ENCODE results near the gene SLC25A45.
A peak's percentile ranks its signal among the peaks of the same experiment; 100 is the strongest.

SLC25A45 gene, protein sequence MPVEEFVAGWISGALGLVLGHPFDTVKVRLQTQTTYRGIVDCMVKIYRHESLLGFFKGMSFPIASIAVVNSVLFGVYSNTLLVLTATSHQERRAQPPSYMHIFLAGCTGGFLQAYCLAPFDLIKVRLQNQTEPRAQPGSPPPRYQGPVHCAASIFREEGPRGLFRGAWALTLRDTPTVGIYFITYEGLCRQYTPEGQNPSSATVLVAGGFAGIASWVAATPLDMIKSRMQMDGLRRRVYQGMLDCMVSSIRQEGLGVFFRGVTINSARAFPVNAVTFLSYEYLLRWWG

DNA sequence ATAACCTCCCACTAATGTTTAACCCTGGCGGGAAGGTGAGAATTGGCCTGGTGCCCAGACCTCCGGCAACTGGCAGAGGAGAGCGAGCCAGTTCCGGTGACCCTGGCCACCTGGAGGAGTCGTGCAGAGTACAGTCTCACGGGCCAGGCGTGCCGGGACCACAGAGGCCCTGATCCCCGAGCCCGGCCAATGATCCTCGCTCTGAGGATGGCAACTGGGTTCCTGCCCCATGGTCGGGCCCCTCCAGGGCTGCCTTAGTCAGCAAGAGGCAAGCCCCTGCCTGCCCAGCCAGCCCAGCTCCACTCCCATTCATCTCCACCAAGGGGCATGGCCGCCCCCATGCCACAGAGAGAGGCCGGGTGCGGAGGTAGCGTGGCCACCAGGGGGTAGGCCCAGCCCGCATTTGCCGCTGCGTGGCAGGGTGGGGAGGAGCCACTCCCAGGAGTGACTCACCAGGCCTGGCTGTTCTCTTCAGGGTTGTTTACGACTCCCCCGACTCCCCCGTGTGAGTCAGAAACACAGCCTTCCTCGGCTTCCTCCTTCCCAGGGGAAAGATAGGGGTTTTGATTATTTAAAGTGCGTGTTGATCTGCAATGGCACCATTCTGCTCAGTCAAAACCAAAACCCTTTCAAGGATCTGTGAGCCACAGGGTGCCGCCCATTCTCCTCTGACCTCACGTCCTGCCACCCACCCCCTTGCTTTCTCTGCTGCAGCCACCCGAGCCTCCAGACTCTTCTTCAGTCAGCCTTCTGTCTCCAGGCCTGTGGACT is at the start of gene SLC25A45:
TSS of gene SLC25A45 (minus strand) at position 614 of the 771 bp plus-strand sequence. CDS start 695 bp downstream, outside the sequence.
- DNase-seq (ENCODE audit: low spot score) = peak; percentile 88

DNA sequence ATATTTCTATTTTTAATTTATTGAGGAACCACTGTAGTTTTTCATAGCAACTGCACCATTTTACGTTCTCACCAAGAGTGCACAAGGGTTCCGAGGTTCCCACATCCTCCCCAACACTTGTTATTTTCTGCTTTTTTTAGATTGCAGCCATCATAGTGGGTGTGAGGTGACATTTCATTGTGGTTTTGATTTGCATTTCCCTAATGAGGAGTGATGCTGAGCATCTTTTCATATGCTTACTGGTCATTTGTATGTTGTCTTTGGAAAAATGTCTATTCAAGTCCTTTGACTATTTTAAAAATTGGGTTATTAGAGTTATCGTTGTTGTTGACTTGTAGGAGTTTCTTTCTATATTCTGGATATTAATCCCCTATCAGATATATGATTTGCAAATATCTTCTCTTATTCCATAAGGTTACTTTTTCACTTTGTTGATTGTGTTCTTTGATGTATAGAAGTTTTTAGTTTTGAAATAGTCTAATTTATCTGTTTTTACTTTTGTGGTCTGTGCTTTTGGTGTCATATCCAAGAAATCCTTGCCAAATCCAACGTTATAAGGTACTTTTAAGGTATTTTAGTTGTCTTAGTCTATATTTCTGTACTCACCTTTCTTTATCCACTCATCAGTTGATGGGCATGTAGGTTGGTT is 49.1 kb upstream of the SLC25A45 start:
- DNase-seq (ENCODE audit: low spot score) = no peak

DNA sequence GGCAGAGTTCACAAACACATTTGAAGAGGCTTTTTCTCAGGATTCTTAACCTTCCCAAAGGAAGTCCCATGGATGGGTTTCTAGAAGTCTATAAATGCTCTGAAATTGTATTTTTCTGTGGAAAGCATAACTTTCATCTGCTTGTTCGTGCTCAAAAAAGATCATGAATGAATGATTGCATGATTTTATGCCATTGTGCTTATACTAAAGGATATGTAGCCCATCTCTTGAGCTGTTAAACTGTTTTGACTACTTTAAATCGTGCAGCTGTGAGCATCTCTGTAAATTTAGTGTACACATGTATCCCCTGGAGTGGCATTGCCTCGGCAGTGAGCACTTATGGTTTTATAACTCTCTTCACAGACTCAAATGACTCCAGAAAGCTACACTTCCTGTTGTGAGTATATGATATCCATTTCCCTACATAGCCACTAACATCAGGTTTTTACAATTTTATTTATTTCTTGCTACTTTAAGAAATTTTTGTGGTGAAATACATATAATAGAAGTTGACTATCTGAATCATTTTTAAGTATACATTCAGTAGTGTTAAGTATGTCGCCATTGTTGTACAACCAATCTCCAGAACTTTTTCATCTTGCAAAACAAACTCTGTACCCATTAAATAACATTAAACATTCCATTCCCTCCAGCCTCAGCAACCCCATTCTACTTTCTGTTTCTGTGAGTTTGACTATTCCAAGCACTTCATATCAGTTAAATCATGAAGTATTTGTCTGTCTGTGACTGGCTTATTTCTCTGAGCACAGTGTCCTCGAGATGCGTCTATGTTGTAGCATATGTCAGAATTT is 48.2 kb upstream of the SLC25A45 start:
- no peak for DNase-seq (ENCODE audit: low spot score)

DNA sequence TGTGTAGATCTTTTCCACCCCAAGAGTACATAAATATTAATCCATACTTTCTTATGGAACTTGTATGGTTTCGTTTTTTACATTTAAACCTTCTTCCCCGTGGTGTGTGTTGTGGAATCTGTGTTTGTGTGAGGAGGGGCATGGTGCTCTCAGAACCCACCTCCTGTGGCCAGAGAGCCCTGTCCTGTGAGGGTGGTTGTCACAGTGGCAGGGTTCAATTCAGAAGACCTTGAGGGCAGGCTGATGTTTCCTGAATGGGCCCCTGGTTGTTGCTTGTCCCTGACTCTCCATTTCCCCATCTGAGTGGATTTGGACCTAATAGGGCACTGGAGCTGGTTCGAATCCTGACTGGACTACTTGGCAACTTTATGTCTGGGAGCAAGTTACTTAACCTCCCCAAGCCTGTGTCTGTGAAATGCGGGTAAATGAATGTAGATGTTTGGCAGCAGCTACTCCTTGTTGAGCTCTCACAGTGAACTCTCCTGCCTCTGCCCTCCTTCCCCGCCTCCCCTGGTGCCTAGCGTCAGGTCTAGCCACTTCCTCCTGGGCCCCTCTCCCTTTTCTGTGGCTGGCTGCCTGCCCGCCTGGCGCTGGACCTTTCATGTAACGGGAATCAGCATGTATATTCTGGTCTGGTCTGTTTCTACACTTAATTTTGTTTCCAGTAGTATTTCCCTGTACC is 47.4 kb upstream of the SLC25A45 start:
- DNase-seq (ENCODE audit: low spot score) = no peak

DNA sequence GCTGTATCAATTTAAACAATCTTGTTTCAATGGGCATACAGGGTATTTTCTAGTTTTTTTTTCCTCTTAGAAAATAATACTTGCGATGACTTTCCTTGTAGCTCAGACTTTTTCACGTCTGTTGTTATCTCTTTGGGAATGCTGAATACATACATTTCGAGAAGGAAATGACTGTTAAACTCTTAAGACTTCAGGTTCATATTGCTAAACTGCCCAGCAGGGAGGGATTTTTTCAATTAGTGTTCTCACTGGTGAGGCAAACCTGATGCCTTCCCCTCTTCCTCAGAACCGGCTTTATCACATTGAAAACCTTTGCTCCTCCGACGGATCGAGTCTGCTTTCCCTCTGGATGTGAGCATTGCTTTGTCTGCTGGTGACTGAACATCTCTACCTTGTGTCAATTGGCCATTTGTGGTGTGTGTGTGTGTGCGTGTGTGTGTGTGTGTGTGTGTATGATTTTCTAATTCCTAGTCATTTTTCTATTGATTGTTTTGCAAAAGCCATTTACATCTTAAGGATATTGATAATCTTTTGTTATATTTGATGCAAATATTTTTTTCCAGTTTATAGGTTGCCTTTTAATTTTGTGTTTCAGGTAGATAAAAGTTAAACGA is 46.7 kb upstream of the SLC25A45 start:
- DNase-seq (ENCODE audit: low spot score) = peak; percentile 66

DNA sequence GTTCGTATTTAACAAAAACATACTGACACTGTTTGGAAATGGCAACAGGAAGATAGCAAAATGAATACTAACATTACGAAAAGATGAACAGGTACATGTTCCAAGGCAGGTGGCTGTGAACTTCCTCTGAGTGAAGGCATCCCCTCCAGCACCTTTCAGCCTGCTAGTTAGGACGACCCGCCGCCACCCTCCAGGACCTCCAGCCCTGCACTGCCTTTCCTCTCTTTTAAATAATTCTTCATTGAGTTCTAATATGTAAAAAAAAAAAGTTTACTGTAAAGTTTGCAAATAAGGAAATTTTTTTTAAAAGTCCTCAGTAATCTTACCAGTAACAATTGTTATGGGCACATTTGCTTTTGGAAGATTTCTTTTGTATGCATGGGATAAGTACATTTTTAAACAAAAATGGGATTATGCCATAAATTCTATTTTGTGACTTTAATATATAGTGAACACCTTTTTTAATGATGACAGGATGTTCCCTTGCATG is 46.2 kb upstream of the SLC25A45 start:
- no peak for DNase-seq (ENCODE audit: low spot score)

DNA sequence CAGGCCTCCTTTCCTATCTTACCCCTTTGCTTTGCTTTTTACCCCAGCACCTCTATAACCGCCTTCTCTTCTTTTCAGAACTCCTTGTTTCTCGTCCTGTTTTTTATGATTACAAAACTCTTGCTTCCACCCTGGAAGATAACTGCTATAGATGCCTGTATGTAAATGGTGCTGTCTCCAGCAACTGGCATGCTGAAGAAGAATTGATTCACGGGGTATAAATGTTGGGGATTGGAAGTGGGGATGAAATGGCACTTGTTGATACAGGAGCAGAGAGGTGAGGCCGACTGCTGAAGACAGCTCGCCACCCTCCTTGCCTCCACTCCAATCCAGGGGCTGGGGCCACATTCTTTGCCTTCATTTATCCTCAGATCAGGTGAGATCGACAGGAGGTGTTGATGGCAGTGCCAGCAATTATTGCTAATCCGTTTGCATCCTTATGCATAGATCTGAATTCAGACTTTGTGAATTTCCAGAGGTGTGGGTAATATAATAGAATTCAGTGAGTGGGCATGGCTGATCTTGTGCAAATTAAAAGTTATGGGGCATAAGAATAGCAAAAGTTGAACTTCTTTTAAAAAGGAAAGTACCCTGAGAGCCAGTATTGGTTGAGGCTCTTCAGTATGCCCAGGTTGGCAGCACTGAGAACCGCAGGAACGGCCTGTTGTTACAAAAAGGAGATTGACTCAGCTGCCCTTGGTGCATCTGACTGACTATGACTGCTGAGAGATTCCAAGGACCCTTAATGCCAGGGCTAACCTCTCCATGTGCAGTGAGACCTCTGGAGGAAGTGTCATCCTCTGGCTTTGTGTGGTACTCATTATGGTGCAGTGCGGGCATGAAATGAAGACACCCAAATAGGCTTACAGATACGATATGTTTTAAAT is 45.5 kb upstream of the SLC25A45 start:
- DNase-seq (ENCODE audit: low spot score) = peak; percentile 66

DNA sequence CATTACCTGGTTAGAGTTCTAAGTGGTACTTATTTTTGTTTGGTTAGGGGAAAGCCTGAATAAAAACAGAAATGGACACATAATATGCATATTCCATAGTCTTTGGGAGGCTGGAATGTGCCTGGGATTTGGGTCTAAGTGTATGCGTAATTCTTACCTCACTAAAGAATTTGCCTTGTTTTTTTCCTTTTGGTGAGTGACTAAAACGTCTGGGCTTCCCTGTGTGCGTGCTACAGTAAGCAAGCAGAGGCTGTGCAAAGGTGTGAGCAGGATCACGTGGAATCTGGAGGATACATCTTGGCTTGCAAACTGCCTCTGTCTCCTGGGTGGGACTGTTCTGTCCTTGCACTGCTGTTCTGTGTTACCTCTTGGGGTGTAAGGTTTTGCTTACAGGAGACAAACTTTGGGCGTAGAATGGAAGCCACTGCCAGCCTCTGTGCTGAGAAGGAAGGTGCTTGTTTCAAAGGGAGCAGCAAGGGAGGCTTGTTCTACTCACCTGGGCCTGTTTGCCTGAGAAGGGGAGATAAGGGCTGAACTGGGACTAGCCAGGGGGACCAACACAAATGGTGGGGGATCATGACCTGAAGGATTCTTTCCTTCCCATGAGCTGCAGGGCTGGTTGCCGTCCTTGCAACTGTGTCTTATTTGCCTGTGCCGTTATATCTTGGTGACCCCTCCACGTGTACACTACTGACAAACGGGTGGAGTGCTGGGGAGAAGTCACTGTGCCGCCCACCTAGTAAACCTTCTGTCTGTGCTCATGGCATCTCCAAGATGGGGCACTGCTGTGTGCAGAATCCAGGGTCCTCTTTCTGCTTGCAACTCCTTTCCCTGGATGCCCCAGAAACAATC is 44.6 kb upstream of the SLC25A45 start:
- DNase-seq (ENCODE audit: low spot score) = peak; percentile 74

DNA sequence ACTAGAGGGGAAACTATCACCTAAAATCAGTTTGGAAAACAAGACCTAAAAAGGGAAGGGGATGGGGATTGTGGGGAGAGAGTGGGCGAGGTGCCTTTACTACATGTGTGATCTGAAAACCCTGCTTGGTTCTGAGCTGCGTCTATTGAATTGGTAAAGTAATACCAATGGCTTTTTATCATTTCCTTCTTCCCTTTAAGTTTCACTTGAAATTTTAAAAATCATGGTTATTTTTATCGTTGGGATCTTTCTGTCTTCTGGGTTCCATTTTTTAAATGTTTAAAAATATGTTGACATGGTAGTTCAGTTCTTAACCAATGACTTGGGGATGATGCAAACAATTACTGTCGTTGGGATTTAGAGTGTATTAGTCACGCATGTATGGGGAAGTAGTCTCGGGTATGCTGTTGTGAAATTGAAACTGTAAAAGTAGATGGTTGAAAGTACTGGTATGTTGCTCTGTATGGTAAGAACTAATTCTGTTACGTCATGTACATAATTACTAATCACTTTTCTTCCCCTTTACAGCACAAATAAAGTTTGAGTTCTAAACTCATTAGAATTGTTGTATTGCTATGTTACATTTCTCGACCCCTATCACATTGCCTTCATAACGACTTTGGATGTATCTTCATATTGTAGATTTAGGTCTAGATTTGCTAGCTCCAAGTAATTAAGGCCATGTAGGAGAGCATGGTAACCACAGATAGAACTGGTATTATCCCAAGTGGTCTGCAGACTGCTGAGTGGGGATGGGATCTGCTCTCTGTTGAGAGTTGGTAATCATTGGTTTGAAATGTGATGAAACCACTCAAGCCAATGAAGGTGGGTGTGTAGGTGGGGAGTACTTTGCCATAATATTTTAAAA is 43.8 kb upstream of the SLC25A45 start:
- DNase-seq (ENCODE audit: low spot score) = peak; percentile 73

DNA sequence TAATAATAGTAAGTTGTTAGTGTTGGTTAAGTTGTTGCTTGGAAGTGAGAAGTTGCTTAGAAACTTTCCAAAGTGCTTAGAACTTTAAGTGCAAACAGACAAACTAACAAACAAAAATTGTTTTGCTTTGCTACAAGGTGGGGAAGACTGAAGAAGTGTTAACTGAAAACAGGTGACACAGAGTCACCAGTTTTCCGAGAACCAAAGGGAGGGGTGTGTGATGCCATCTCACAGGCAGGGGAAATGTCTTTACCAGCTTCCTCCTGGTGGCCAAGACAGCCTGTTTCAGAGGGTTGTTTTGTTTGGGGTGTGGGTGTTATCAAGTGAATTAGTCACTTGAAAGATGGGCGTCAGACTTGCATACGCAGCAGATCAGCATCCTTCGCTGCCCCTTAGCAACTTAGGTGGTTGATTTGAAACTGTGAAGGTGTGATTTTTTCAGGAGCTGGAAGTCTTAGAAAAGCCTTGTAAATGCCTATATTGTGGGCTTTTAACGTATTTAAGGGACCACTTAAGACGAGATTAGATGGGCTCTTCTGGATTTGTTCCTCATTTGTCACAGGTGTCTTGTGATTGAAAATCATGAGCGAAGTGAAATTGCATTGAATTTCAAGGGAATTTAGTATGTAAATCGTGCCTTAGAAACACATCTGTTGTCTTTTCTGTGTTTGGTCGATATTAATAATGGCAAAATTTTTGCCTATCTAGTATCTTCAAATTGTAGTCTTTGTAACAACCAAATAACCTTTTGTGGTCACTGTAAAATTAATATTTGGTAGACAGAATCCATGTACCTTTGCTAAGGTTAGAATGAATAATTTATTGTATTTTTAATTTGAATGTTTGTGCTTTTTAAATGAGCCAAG is 42.9 kb upstream of the SLC25A45 start:
- DNase-seq (ENCODE audit: low spot score) = peak; percentile 63

DNA sequence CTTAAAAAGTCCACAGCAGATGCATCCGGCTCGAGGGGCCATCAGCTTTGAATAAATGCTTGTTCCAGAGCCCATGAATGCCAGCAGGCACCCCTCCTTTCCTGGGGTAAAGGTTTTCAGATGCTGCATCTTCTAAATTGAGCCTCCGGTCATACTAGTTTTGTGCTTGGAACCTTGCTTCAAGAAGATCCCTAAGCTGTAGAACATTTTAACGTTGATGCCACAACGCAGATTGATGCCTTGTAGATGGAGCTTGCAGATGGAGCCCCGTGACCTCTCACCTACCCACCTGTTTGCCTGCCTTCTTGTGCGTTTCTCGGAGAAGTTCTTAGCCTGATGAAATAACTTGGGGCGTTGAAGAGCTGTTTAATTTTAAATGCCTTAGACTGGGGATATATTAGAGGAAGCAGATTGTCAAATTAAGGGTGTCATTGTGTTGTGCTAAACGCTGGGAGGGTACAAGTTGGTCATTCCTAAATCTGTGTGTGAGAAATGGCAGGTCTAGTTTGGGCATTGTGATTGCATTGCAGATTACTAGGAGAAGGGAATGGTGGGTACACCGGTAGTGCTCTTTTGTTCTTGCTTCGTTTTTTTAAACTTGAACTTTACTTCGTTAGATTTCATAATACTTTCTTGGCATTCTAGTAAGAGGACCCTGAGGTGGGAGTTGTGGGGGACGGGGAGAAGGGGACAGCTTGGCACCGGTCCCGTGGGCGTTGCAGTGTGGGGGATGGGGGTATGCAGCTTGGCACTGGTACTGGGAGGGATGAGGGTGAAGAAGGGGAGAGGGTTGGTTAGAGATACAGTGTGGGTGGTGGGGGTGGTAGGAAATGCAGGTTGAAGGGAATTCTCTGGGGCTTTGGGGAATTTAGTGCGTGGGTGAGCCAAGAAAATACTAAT is 42.0 kb upstream of the SLC25A45 start:
- DNase-seq (ENCODE audit: low spot score) = peak; percentile 60

DNA sequence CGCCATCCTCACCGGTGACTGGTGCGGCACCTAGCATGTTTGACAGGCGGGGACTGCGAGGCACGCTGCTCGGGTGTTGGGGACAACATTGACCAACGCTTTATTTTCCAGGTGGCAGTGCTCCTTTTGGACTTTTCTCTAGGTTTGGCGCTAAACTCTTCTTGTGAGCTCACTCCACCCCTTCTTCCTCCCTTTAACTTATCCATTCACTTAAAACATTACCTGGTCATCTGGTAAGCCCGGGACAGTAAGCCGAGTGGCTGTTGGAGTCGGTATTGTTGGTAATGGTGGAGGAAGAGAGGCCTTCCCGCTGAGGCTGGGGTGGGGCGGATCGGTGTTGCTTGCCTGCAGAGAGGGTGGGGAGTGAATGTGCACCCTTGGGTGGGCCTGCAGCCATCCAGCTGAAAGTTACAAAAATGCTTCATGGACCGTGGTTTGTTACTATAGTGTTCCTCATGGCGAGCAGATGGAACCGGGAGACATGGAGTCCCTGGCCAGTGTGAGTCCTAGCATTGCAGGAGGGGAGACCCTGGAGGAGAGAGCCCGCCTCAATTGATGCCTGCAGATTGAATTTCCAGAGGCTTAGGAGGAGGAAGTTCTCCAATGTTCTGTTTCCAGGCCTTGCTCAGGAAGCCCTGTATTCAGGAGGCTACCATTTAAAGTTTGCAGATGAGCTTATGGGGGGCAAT is 41.2 kb upstream of the SLC25A45 start:
- no peak for DNase-seq (ENCODE audit: low spot score)

DNA sequence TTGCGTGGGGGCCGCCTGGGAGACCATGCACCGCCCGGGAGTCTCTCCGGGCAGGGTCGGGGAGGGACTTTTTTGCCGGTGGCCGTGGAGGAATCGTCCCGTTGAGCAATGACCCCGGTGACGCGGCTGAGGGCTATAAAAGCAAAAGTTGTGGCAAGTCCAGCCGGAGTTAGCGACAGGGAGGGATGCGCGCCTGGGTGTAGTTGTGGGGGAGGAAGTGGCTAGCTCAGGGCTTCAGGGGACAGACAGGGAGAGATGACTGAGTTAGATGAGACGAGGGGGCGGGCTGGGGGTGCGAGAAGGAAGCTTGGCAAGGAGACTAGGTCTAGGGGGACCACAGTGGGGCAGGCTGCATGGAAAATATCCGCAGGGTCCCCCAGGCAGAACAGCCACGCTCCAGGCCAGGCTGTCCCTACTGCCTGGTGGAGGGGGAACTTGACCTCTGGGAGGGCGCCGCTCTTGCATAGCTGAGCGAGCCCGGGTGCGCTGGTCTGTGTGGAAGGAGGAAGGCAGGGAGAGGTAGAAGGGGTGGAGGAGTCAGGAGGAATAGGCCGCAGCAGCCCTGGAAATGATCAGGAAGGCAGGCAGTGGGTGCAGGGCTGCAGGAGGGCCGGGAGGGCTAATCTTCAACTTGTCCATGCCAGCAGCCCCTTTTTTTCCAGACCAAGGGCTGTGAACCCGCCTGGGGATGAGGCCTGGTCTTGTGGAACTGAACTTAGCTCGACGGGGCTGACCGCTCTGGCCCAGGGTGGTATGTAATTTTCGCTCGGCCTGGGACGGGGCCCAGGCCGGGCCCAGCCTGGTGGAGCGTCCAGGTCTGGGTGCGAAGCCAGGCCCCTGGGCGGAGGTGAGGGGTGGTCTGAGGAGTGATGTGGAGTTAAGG is 40.4 kb upstream of the SLC25A45 start, which contains the start of gene NEAT1:
TSS of gene NEAT1 (plus strand) at position 166 of the 883 bp plus-strand sequence.
- DNase-seq (ENCODE audit: low spot score) = peak; percentile 96
